Transverse colon (tissue), 3 donors: Measurements from ENCODE around the gene OR9Q2.
A peak's percentile ranks its signal among the peaks of the same experiment; 100 is the strongest.

Source experiments
- POLR2A ChIP-seq: fragments of 450-650 bp; IDR thresholded peaks from one replicate; pipeline ENCODE4 v1.6.1; 2016; ENCODE audit warnings: antibody characterized with exemption, mild to moderate bottlenecking, moderate library complexity
- POLR2AphosphoS5 ChIP-seq, 3 donors: sonication (generic); formaldehyde crosslinking; IDR thresholded peaks; one replicate each; pipeline ENCODE4 v1.6.1; 2016; ENCODE audit warnings: antibody characterized with exemption in 3 of 3

GRCh38 chr11:58165504-58166106 is 23.3 kb upstream of the OR9Q2 start:
- no peak for TF ChIP-seq POLR2A
- peak in 1 of 3 donors; percentile 47 for TF ChIP-seq POLR2AphosphoS5 (IDR thresholded peaks at IDR 0.05)
